HL-60 (cell line): ENCODE results near the gene KEL.

Source experiments
- DNase-seq, 2 experiments: peaks; one replicate each; pipeline ENCODE4 v3.0.0-alpha.2; 2010 to 2020; ENCODE audit warnings: low read depth in 1 of 2, low spot score in 1 of 2
- H3K27ac ChIP-seq: fragments of 250-450 bp; sonication (Bioruptor Pico); replicated peaks from 2 replicates; pipeline ENCODE4 v1.5.1; 2020; ENCODE audit warnings: mild to moderate bottlenecking, moderate library complexity
- H3K27me3 ChIP-seq: fragments of 250-450 bp; sonication (Bioruptor Pico); 2 replicates; pipeline ENCODE4 v1.5.1; 2021; ENCODE audit warnings: mild to moderate bottlenecking, moderate library complexity; ENCODE audit not compliant: insufficient read depth, poor library complexity, severe bottlenecking
- H3K4me3 ChIP-seq: replicated peaks from 2 replicates; pipeline ENCODE4 v1.5.1; 2011; ENCODE audit warnings: mild to moderate bottlenecking, control low read depth, low read length; ENCODE audit not compliant: insufficient read depth
- GABPA ChIP-seq: IDR thresholded peaks from 2 replicates; pipeline ENCODE4 v1.6.1; 2012; ENCODE audit warnings: low read depth
- POLR2AphosphoS5 ChIP-seq: IDR thresholded peaks from 2 replicates; pipeline ENCODE4 v1.6.1; 2012; ENCODE audit warnings: low read depth
- REST ChIP-seq: IDR thresholded peaks from 2 replicates; pipeline ENCODE4 v1.6.1; 2012; ENCODE audit warnings: low read depth; ENCODE audit not compliant: insufficient replicate concordance
- SPI1 ChIP-seq: IDR thresholded peaks from 2 replicates; pipeline ENCODE4 v1.6.1; 2012; ENCODE audit warnings: low read depth, mild to moderate bottlenecking, borderline replicate concordance
- TF ChIP-seq, protein P1 (sequence below): IDR thresholded peaks from one replicate; pipeline ENCODE4 v1.5.1; 2011; ENCODE audit warnings: low read length, control low read depth, inconsistent platforms; ENCODE audit not compliant: insufficient read depth

The KEL gene

GRCh38 chr7:142943706-142944268 lies 18.4 kb downstream of the KEL start:
- no peak for DNase-seq
- TF ChIP-seq GABPA (no peak), SPI1 (no peak), REST (no peak)
- no peaks in the 10 kb centered on the region for H3K27me3 ChIP-seq
- H3K27ac ChIP-seq: no peak overlapping the region
- H3K4me3 ChIP-seq: no peak overlapping the region

- H3K27me3 ChIP-seq: no peaks in the 10 kb centered on the region
- TF ChIP-seq REST (no peak), POLR2AphosphoS5 (no peak), SPI1 (no peak), GABPA (no peak)
- TF ChIP-seq, protein P1, sequence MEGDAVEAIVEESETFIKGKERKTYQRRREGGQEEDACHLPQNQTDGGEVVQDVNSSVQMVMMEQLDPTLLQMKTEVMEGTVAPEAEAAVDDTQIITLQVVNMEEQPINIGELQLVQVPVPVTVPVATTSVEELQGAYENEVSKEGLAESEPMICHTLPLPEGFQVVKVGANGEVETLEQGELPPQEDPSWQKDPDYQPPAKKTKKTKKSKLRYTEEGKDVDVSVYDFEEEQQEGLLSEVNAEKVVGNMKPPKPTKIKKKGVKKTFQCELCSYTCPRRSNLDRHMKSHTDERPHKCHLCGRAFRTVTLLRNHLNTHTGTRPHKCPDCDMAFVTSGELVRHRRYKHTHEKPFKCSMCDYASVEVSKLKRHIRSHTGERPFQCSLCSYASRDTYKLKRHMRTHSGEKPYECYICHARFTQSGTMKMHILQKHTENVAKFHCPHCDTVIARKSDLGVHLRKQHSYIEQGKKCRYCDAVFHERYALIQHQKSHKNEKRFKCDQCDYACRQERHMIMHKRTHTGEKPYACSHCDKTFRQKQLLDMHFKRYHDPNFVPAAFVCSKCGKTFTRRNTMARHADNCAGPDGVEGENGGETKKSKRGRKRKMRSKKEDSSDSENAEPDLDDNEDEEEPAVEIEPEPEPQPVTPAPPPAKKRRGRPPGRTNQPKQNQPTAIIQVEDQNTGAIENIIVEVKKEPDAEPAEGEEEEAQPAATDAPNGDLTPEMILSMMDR: no peak
- no peak for DNase-seq
- H3K27ac ChIP-seq: no peak overlapping the region
- no peak overlapping the region for H3K4me3 ChIP-seq
Measured at GRCh38 chr7:142942746-142943145, 19.4 kb downstream of the KEL start.

DNA sequence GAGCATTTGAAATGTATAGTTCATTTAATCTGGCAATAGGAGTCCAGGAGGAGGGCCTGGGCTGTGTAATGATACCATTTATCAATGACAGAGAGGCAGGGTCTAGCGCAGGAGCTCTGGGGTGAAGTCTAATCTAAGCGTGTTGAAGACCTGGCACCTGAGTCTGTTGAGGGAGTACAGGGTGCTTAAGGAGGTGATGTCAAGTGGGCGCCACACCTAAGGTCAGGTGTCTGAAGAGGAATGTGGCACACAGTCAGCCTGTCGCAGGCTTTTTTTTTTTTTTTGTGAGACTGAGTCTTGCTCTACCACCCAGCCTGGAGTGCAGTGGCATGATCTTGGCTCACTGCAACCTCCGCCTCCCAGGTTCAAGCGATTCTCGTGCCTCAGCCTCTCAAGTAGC lies 20.6 kb downstream of the KEL start:
- Histone ChIP-seq H3K27ac (no peak overlapping the region), H3K4me3 (no peak overlapping the region), H3K27me3 (no peaks in the 10 kb centered on the region)
- TF ChIP-seq REST: no peak
- TF ChIP-seq GABPA: no peak
- no peak for TF ChIP-seq SPI1
- TF ChIP-seq, protein P1: no peak
- no peak for TF ChIP-seq POLR2AphosphoS5
- DNase-seq: no peak
